GM12892 (cell line): Measurements from ENCODE around the gene NPTX2.

Experiments used
- DNase-seq: peaks from one replicate; pipeline ENCODE4 v3.0.0; 2011; ENCODE audit not compliant: insufficient read length
- FAIRE-seq: peaks from 2 replicates; lab custom pipeline; 2011; peaks lifted over from hg19 to GRCh38; lab: Jason Lieb, UNC
- POLR2A ChIP-seq: IDR thresholded peaks from 2 replicates; pipeline ENCODE4 v1.6.1; 2011; ENCODE audit warnings: low read depth, low read length, control low read depth
- POLR2AphosphoS5 ChIP-seq: IDR thresholded peaks from 2 replicates; pipeline ENCODE4 v1.6.1; 2011; ENCODE audit warnings: low read depth, low read length, control low read depth
- TAF1 ChIP-seq: IDR thresholded peaks from 2 replicates; pipeline ENCODE4 v1.6.1; 2011; ENCODE audit warnings: low read depth, mild to moderate bottlenecking, control low read depth, low read length, borderline replicate concordance

Gene NPTX2

GRCh38 chr7:98641646-98642500 lies 24.8 kb downstream of the NPTX2 start:
- FAIRE-seq, result peak; percentile 96

GRCh38 chr7:98643236-98643985 lies 26.3 kb downstream of the NPTX2 start:
- TF ChIP-seq TAF1 (no peak), POLR2A (no peak), POLR2AphosphoS5 (no peak)

More at GRCh38 chr7:98641646-98642500, 24.8 kb downstream of the NPTX2 start:
- TF ChIP-seq POLR2AphosphoS5 (no peak), TAF1 (no peak), POLR2A (no peak)
- peak; percentile 48 for DNase-seq

GRCh38 chr7:98646465-98646864 lies 29.4 kb downstream of the NPTX2 start:
- FAIRE-seq (no peak), DNase-seq (no peak)
- no peak for TF ChIP-seq POLR2A
- no peak for TF ChIP-seq POLR2AphosphoS5
- no peak for TF ChIP-seq TAF1

More at GRCh38 chr7:98643236-98643985, 26.3 kb downstream of the NPTX2 start:
- DNase-seq (no peak), FAIRE-seq (peak; percentile 53)

GRCh38 chr7:98647326-98647725 lies 30.2 kb downstream of the NPTX2 start:
- no peak for FAIRE-seq
- DNase-seq, result no peak

GRCh38 chr7:98651760-98652159 lies 34.7 kb downstream of the NPTX2 start:
- TF ChIP-seq TAF1 (no peak), POLR2A (no peak), POLR2AphosphoS5 (no peak)
- no peak for FAIRE-seq
- DNase-seq, result no peak

More at GRCh38 chr7:98647326-98647725, 30.2 kb downstream of the NPTX2 start:
- TF ChIP-seq POLR2AphosphoS5, result no peak
- TF ChIP-seq POLR2A, result no peak
- no peak for TF ChIP-seq TAF1

- DNase-seq, result no peak
- TF ChIP-seq POLR2A (no peak), TAF1 (no peak), POLR2AphosphoS5 (no peak)
- no peak for FAIRE-seq
Measured at GRCh38 chr7:98653601-98654310, 36.7 kb downstream of the NPTX2 start.

- no peak for FAIRE-seq
- no peak for DNase-seq
- TF ChIP-seq POLR2A, result no peak
- no peak for TF ChIP-seq POLR2AphosphoS5
- TF ChIP-seq TAF1, result no peak
Measured at GRCh38 chr7:98654524-98655272, 37.6 kb downstream of the NPTX2 start.

- FAIRE-seq (no peak), DNase-seq (no peak)
- no peak for TF ChIP-seq POLR2AphosphoS5
- no peak for TF ChIP-seq POLR2A
- TF ChIP-seq TAF1, result no peak
Measured at GRCh38 chr7:98655611-98656010, 38.5 kb downstream of the NPTX2 start.

GRCh38 chr7:98656899-98657298 lies 39.8 kb downstream of the NPTX2 start:
- TF ChIP-seq POLR2AphosphoS5 (no peak), POLR2A (no peak), TAF1 (no peak)
- FAIRE-seq (no peak), DNase-seq (no peak)

- FAIRE-seq (no peak), DNase-seq (no peak)
- TF ChIP-seq POLR2A (no peak), TAF1 (no peak), POLR2AphosphoS5 (no peak)
Measured at GRCh38 chr7:98657736-98658135, 40.7 kb downstream of the NPTX2 start.
